ENCODE data around the gene CSNK1G1.

- TF ChIP-seq CTCF (IDR thresholded peaks at IDR 0.05) (no peak), POLR2A (IDR thresholded peaks at IDR 0.05) (no peak)
Measured at GRCh38 chr15:64151727-64152506, 204.1 kb downstream of the CSNK1G1 start, which contains the start of gene SNX22.

Measured in uterus (tissue), 2 donors.